COLO829 (cell line): ENCODE results near the gene SLC26A8.
"Not testable (repeated sequence)": the region's sequence is repeated elsewhere in the genome, so short reads cannot be mapped to it uniquely, and the experiment has no call there.

Experiments used
- DNase-seq: peaks from one replicate; pipeline ENCODE4 v3.0.0; 2012; ENCODE audit warnings: low spot score

SLC26A8 gene

DNA sequence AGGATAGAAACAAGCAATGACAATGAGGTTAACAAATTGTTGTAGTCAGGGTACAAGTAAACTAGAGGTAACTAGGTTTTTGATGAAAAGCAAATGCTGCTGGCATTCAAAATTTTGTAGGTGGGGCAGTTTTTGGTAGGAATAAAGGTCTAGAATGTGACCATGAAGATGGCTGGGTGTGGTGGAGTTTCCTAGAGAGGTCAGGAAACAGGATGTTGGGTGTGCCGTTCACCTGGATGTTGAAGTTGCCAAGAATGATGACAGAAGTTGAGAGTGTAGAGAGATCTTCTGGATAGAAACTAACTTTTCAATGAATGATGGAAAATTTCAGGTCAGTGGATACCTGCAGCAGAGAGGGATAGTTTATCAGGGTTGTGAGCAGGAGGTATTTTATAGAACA is 25.9 kb upstream of the SLC26A8 start:
- no peak for DNase-seq

DNA sequence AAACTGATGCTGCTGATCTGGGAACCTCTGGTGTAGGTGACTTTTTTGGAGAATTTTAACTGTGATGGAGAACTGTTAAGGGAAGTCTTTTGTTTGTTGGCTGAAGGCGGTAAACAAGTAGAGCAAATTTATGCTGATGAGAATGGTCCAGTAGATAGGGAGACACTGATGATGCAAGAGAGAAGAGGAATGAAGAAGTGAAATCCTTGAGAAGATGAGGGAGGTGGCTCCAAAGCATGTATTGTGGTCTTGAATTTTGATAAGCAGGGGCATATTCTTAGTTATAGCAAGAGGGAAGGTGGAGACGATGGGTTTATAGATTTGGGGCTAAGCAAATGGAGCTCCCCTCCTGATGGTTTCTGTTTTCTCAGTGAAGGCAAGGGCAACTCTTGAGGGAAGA is 25.1 kb upstream of the SLC26A8 start:
- DNase-seq = no peak

DNA sequence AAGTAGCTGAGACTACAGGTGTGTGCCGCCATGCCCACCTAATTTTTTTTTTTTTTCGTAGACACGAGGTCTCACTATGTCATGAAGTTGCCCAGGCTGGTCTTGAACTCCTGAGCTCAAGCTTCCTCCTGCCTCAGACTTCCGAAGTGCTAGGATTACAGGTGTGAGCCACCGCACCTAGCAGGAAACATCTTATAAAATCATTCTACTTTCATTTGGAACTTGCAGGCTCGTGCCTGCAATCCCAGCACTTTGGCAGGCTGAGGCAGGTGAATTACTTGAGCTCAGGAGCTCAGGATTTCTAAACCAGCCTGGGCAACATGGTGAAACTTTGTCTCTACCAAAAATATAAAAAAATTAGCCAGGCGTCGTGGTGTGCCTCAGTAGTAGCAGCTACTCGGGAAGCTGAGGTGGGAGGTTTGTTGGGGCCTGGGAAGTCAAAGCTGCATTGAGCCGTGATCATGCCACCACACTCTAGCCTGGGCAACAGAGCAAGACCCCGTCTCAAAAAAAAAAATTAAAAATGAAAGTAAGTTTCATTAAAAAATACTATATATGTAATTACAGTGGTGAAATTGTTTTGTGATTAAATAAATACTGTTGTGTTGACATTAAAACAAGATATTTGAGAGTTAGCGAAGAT is 18.3 kb upstream of the SLC26A8 start:
- DNase-seq = no peak

DNA sequence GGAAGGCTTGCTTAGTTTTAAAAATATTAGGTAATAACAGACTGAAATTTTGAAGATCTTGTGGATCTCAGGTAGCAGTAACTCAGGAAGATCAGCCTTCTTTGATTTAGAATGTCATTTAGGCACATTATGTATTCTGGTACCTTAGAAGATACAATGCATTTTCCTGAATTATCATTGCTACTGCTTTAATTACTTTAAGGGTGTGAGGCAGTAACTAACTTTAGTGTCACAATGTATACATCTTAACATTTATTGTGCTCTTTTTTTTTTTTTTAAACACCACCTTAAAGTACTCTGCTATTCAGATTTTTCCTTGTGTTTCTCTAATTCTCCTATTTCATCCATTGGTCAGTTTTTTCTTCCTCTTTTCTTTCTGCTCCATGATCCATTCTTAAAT is 16.5 kb upstream of the SLC26A8 start:
- DNase-seq = no peak

DNA sequence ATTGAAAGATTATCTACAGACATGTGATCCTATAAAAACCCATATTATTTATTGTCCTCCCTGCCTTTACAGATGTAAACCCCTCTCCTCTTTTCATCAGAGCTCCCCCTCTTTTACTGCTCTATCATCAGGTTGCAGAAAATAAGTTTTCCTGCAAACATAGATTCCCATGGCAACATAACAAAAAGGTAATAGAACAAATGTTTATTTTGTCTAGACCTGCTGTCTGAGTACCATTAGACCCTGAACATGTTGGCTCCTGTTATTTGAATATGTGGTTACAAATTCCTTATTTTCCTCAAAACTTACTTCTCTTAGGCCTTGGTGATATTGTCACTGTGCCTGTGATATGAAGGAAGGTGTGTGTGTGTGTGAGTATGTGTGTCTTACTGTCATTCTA is 14.7 kb upstream of the SLC26A8 start:
- DNase-seq = no peak

DNA sequence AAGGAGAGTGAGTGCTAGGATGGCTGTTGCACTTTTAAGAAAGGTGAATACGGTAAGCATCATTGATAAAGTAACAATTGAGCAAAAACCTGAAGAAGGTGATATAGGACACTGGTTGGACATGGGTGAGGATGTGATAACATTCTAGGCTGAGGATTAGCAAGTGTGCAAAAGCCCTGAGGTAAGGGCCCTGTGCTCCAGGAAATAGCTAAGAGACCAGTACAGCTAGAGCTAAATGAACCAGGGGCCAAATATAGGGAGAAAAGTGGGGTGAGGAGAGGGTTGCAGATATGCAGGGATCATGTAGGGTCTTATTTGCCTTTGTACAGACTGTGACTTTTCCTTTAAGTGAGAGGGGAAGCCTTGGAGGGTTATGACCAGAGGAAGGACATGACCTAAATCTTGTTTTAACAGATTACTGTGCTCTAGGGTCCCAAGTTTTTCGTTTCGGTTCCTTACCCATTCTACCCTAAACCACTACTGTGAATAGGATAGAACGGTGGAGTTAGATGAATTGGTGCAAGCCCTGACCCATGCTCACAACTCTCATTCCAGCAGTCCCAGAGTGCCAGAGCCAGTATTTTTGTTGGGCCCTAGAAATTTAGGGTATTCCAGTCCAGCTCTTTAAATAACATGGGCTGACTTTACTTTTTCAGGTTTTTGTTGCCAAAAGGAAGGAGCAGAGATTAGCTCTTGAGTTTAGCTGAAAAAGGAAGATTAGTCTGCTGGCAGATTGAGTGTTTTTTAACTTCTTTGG is 13.9 kb upstream of the SLC26A8 start:
- no peak for DNase-seq

DNA sequence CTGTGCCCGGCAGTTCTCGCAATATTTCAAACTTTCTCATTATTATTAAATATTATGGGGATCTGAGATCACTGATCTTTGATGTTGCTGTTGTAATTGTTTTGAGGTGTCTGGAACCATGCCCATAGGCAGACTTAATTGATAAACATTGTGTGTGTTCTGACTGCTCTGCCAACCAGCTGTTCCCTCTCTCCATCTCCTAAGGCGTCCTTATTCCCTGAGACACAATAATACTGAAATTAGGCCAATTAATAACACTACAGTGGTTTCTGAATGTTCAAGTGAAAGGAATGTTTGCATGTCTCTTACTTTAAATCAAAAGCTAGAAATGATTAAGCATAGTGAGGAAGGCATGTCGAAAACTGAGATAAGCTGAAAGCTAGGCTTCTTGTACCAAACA is 10.8 kb upstream of the SLC26A8 start:
- no peak for DNase-seq

DNA sequence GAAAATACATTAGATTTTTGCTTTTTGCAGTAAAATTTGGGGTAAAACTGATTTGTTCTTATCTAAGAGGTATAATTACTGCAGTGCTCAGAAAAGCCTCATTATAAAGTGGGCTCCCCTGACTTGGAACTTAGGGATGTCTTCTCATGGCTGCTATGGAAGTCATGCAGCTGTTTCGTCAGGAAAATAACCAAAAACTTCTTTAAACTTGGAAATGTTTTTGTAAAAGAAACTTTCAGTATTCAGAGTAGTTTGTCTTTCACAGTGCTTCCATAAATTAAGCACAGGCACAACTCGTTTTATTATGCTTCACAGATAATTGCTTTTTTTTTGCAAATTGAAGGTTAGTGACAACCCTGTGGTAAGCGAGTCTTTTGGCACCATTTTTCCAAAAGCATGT is 10.0 kb upstream of the SLC26A8 start:
- no peak for DNase-seq

DNA sequence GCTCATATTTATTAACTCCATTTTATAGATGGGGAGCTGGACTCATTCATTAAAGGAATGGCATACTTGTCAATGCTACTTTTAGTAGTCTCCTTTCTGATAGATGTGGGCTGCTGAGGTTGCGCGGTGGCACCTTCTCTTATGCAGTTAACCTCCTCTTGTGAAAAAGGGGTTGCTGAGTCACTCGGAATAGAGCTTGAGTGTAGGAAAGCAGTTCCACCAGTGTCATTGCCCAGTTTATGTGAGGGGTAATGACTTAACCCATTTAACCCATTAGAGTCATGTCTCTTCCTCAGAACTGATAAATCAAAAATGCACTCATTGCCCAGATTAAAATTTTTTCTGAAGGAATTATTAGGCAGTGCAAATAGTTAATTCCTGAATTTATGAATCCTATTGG is 9.5 kb upstream of the SLC26A8 start:
- no peak for DNase-seq

DNA sequence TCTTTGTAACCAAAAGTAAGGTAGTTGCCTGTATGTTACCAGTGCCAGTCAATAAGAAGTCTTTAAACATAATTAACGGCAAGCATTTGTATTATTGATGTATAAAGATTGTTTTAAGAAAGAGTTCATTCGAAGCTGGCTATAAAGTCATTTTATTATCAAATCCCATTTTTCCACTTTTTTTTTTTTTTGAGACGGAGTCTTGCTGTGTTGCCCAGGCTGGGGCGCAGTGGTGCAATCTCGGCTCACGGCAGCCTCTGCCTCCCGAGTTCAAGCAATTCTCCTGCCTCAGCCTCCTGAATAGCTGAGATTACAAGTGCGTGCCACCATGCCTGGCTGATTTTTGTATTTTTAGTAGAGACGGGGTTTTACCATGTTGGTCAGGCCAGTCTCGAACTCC is 8.7 kb upstream of the SLC26A8 start:
- not testable (repeated sequence) for DNase-seq

DNA sequence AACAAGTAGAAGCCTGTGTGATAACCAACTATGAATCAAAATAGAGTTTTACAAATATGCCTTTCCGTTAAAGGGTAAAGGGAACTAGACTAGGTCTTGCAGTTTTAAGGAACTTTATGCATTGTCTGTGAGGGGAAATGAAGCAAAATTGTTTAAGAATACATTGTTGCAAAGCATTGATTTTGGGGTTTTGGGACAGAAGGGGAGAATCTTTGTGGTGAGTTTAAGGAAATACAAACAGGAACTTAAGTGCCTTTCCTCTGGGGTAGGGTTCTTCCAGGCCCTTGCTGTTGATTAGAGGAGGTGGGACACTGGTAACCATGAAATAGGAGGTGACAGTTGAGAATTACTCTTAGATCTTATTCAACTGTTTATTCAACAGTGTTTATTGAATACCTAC is 7.8 kb upstream of the SLC26A8 start:
- DNase-seq = no peak

DNA sequence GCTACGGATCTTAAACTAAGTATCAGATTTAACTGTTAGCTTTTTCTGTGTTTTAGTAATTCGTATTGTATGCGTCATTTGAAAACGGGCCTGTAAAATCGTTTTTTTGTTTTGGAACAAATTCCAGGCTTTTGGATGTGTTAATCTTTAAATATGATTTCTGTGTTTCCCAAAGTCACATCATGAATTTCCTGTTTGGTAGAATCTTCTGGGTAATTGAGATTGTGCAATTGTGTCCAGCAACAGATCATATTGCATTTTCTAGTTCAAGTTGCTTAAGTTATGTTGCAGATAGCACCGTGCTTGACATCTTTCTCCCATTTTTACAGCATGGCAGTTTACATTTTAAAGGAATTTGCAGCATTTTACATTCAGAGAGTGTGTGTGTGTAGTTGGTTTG is 5.0 kb upstream of the SLC26A8 start:
- no peak for DNase-seq

DNA sequence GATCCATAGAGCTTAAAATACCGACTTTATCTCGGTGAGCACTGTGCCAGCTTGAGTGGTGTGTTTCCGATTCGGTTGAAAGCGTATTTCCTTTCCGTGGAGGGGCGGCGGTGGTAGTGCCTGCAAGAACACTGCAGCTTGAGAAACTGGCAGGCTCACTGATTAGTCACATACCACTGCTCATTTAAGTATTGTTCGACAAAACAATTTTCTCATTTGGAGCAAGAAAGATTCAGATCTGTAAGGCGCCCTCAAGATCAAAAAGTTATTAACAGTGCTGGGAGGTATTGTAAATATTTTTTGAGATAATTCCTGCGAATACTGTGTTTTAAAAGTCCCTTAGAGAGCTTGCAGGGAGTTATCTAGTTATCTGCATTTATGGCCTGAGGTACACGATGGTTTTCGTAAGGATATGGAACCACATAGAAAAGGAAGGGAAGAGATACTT is 4.5 kb upstream of the SLC26A8 start:
- peak; percentile 25 for DNase-seq

DNA sequence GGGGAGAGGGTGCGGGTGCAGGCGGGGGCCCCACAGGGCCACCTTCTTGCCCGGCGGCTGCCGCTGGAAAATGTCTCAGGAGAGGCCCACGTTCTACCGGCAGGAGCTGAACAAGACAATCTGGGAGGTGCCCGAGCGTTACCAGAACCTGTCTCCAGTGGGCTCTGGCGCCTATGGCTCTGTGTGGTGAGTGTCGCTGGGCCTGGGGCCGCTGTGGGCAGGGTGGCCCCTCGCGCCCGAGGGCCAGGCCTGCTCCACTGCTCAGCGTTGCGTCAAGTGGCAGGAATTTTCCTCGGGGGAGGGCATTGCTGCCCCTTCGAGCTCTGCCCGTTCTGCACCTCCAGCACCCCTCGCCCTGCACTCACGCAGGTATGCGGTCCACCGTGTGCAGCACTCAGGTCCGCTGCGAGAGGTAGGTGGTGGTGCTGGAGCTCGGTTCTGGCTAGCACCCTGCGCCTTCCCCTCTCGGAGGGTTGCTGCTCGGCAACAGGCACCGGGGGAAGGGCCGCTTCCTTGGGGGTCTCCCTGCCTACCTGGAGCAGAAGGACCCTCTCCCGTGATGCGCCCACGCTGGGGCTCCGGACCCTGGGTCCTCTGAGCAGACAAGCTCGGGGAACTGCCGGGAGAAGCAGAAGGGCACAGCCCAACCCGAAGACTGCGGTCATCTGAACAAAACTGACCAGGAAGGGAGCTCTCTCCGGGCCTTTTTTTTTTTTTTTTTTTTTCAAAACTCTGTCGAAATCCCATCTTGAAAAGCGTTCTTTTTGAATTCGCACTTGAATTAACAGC is 3.8 kb upstream of the SLC26A8 start:
- no peak for DNase-seq

DNA sequence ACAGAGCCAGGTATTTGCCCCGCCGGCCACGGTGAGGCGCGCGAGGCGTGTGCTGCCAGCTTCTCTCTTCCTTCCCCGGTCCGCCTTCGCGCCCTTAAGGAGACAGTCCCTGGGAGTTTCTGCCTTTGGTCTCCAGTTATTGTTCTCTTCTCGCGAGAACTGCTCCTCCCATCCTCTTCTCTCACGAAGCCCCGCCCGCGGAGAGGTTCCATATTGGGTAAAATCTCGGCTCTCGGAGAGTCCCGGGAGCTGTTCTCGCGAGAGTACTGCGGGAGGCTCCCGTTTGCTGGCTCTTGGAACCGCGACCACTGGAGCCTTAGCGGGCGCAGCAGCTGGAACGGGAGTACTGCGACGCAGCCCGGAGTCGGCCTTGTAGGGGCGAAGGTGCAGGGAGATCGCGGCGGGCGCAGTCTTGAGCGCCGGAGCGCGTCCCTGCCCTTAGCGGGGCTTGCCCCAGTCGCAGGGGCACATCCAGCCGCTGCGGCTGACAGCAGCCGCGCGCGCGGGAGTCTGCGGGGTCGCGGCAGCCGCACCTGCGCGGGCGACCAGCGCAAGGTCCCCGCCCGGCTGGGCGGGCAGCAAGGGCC is 3.2 kb upstream of the SLC26A8 start, which contains the start of gene MAPK14:
Gene MAPK14 (plus strand): TSS at position 308 of the 587 bp plus-strand sequence. CDS start 350 bp downstream, outside the sequence.
- peak; percentile 99 for DNase-seq

DNA sequence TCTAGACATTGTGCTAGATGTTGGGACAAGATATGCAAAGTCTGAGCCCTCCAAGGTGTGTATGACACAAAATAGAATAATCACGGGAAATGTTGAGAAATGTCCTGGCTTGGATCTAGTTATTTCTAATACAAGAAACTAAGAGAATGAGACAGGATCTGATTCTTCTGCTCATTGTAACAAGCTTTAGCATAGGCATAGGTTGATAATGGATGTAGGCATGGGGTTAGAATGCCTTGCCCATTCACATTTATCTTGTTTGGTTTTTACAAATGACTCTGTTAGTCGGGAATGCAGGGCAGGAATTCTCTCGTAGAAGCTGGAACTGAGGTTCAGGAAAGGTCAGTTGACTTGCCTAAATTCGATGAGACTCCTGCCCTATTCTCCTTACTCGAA is 1.5 kb upstream of the SLC26A8 start:
- DNase-seq = no peak

DNA sequence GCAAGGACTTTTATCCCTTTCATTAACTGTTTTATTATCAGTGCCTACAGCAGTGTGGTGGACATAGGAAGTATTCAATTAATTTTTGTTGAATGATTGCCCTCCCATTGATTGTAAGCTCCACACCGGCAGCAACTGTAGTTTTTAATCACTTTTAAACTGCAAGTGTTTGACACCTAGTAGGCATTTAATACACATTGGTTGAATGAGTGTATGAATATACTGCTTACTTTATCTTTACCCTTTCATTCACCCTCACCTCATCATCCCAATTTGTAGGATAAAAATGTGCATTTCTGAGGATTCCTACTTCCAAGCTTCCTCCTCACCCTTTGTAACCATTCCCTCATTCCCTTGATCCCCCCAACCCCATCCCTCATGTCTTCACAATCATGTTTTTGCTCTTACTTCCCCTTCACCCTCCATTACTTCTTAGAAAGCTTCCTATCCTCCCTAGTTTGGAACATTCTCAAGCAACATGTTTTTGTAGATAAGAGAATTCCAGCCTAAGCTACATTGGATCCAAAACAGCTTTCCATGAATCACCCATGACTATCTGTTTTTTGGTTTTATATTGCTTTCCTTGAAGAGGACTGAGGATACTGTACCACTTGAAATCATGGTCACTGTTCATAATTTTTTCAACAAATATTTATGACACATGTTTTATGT is 955 bp upstream of the SLC26A8 start:
- DNase-seq = no peak

DNA sequence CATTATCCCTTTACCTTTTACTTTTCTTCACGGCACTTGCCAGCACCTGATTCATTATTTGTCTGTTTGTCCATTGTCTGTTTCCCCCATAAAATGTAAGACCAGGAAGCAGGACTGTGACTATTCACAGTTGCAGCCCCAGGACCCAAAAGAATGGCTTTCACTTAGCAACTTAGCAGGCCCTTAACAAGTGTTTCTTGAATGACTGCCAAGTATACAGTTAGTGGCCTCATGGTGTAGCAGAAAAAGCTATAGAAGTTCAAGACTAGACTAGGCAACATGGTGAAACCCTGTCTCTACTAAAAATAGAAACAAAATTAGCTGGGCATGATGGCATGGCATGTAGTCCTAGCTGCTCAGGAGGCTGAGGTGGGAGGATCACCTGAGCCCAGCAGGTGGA is 4.3 kb downstream of the SLC26A8 start:
- DNase-seq = no peak

DNA sequence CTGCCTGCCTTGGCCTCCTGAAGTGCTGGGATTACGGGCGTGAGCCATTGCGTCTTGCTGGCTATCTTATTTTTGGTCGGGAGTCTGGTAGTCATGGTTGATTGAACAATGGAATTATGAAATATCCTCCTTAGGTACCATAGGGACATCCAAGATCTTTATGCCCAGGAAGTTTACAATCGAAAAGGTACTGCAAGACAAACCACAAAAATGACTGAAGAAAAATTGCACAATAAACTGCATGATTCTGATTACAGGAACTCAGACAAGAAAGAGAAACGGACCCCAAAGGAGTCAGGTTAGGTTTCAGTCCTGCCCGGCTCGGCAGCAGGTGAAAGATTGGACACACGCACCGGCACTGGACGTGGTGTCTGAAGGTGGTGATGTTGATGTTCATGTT is 5.3 kb downstream of the SLC26A8 start:
- DNase-seq = no peak

DNA sequence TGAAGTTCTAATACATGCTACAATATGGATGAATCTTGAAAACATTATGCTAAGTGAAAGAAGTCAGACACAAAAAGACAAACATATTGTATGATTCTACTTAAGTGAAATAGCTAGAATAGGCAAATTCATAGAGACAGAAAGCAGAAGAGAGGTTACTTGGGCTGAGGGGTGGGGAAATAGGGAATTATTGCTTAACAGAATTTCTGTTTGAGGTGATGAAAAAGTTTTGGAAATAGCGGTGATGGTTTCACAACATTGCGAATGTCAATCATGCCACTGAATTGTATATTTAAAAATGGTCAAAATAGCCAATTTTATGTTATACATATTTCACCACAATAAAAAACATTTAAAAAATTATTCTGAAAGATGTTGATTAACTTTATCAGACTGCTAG is 6.1 kb downstream of the SLC26A8 start:
- no peak for DNase-seq

DNA sequence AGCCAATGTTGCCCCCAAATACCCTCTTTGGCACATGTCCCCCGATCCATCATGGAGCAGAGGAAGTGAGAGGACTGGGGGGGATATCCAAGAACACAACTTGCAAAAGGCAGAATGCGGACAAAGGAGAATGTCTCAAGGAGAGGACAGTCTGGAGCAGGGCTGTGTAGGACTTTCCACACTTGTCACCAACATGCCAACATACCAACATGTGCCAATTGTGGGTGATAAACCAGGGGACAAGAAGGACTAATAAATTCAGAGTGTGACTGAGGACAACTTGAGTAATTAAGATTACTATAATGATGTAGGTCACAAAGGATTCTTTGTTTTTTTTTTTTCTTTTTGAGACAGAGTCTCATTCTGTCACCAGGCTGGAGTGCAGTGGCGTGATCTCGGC is 8.8 kb downstream of the SLC26A8 start:
- DNase-seq = no peak

DNA sequence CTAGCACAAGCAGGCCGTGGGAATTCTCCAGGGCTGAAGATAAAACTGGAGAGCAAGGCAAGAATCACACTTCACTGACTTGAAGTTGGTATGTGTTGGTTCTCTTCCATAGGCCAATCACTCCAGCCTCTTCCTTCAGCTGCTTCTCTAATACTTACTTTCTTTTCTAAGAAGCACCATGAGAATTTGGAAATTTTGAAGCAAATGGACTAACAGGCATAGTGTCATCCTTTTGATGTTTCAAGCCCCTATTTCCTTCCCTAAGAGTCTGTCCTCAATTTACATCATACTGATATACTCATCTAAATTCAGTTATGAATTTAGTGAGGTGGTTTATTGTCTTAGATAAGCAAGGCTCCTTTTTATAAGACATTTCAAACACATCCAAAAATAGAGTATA is 24.0 kb downstream of the SLC26A8 start:
- no peak for DNase-seq
